ENCODE measurements around the gene CYFIP1.

GRCh38 chr15:22831473-22831872, 148.7 kb downstream of the CYFIP1 start:
- no peak for TF ChIP-seq CTCF (IDR thresholded peaks at IDR 0.05)
- TF ChIP-seq ZNF121 (CRISPR knock-in tag; IDR thresholded peaks at IDR 0.05), result no peak
- TF ChIP-seq TEAD4 (CRISPR knock-in tag; IDR thresholded peaks at IDR 0.05), result no peak

Data from WTC11 (cell line).